GM12875 (cell line): ENCODE data around the gene FARSB.

ENCODE experiments used
- H3K4me3 ChIP-seq: one replicate; pipeline ENCODE4 v1.5.1; 2011; ENCODE audit warnings: low read depth, low read length, control low read depth
- TF ChIP-seq, protein P1 (sequence below): IDR thresholded peaks from 2 replicates; pipeline ENCODE4 v1.5.1; 2011; ENCODE audit warnings: low read depth, mild to moderate bottlenecking, control low read depth, inconsistent platforms, low read length, moderate library complexity, borderline replicate concordance; ENCODE audit not compliant: insufficient read depth

Gene FARSB

GRCh38 chr2:222523783-222524544, 131.9 kb downstream of the FARSB start:
- TF ChIP-seq, protein P1, sequence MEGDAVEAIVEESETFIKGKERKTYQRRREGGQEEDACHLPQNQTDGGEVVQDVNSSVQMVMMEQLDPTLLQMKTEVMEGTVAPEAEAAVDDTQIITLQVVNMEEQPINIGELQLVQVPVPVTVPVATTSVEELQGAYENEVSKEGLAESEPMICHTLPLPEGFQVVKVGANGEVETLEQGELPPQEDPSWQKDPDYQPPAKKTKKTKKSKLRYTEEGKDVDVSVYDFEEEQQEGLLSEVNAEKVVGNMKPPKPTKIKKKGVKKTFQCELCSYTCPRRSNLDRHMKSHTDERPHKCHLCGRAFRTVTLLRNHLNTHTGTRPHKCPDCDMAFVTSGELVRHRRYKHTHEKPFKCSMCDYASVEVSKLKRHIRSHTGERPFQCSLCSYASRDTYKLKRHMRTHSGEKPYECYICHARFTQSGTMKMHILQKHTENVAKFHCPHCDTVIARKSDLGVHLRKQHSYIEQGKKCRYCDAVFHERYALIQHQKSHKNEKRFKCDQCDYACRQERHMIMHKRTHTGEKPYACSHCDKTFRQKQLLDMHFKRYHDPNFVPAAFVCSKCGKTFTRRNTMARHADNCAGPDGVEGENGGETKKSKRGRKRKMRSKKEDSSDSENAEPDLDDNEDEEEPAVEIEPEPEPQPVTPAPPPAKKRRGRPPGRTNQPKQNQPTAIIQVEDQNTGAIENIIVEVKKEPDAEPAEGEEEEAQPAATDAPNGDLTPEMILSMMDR: no peak
- H3K4me3 ChIP-seq: no peak overlapping the region

DNA sequence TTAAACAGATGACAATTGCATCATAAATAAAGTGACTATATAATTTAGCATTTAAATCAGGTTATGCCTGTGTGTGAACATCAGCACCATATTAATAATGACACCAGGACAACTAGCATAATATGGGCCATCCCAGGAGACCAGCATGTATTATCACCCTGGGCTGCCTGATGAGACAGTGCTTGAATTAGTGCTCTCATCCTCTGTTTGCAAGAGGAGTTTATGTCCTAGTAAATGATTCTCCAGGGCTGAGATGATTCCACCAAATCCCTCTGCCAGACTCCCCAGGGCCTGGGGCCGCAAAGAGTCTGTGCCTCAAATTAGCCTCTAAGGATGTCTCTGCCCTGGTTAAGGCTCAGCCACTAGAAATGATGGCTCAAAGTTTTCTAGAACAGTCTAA, 133.8 kb downstream of the FARSB start:
- no peak overlapping the region for H3K4me3 ChIP-seq
- TF ChIP-seq, protein P1: no peak

DNA sequence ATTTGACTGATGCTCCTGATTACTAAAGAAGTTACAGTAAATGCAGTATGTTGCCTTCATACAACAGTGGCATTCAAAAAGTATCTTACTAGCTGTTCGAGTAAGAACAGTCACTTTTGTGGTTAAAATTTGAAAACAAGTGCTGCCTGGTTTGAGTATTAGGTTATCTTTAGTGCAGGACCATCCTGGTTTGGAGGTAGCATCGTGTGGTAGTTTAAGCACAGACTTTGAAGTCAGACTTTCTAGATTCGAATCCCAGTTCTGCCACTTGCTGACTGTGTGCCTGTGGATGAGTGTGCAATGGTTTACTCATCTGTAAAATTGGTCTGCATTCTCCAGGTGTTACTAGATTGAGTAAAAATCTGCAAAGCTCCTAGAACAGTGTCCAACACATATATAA, 134.8 kb downstream of the FARSB start:
- TF ChIP-seq, protein P1: no peak
- H3K4me3 ChIP-seq: no peak overlapping the region
